Heart left ventricle (tissue), 13 donors: Measurements from ENCODE around the gene MED16.

ENCODE experiments used
- CTCF ChIP-seq, 12 donors: fragments of 200-600 bp; sonication (generic) in 4 of 12; IDR thresholded peaks; one replicate each; pipeline versions ENCODE4 v1.5.0 to v1.8.0; 2018 to 2022; ENCODE audit warnings: antibody characterized with exemption in 12 of 12, mild to moderate bottlenecking in 5 of 12
- POLR2A ChIP-seq, 2 donors: fragments of 450-650 bp; IDR thresholded peaks; one replicate each; pipeline ENCODE4 v1.6.1; 2017; ENCODE audit warnings: antibody characterized with exemption in 2 of 2, mild to moderate bottlenecking in 2 of 2, moderate library complexity in 2 of 2
- donor health status: ischemic (EF 13 %, LVEDD 7.1; RV severe dilation, severe dysfunction).
- donor health status: DM: no; HTN: yes; CAD: no.
- donor health status: DM: no; HTN: no; CAD: no.
- donor health status: ischemic (EF 25% LVEDD 6.9; RV normal size, moderate dysfunction).
- donor health status: ischemic (EF 25% LVEDD 5.7; RV mildly dilated, moderate dysfunction).
- donor health status: ischemic (EF 35%, LVEDD 5.7; RV mildly dilated, moderate dysfunction).
- donor health status: nonischemic (EF 11% LVEDD 7.7; RV severe dilation, severe dysfunction).
- donor health status: DM: yes; HTN: yes; CAD: no.
- donor health status: PGD.
- donor health status: ischemic (EF 29% LVEDD 5.4; RV normal size, mild dysfunction).
- donor health status: nonischemic (EF 23%, LVEDD 6.1; RV moderate dilation, normal function).

- TF ChIP-seq CTCF (IDR thresholded peaks at IDR 0.05) (no peak), POLR2A (IDR thresholded peaks at IDR 0.05) (no peak)
Observed at GRCh38 chr19:900043-900301, 7.0 kb upstream of the MED16 start.
